Stimulated activated CD4-positive, alpha-beta T cell treated with anti-CD3 and anti-CD28 coated beads, Interleukin-1b, Interleukin-23, amount 100 ng/mL, for 24 hours (primary cell): ENCODE results near the gene GCHFR.

Experiments
- DNase-seq, 4 experiments: peaks; one replicate each; pipeline ENCODE4 v3.0.0-alpha.2; 2020; ENCODE audit warnings: low read depth in 4 of 4, low spot score in 1 of 4

Gene GCHFR

GRCh38 chr15:40754883-40755811 is 8.7 kb upstream of the GCHFR start, which contains the start of gene RMDN3:
Gene RMDN3 (minus strand): TSS chr15:40755254. CDS start chr15:40754783, 471 bp downstream.
- peak; percentile 87 to 92 (median 90) for DNase-seq

- DNase-seq = no peak
Observed at GRCh38 chr15:40755812-40756208, 8.1 kb upstream of the GCHFR start.

GRCh38 chr15:40756938-40757337 is 6.9 kb upstream of the GCHFR start:
- DNase-seq = no peak

GRCh38 chr15:40759961-40760360 is 3.9 kb upstream of the GCHFR start:
- DNase-seq = no peak

GRCh38 chr15:40762919-40763800 is 708 bp upstream of the GCHFR start:
- peak in 1 of 4 experiments; percentile 22 for DNase-seq

- no peak for DNase-seq
Observed at GRCh38 chr15:40764629-40765103, 798 bp downstream of the GCHFR start.

- DNase-seq = no peak
Observed at GRCh38 chr15:40766194-40766815, 2.4 kb downstream of the GCHFR start.

GRCh38 chr15:40766906-40767837 is 3.3 kb downstream of the GCHFR start:
- no peak for DNase-seq

- DNase-seq = no peak
Observed at GRCh38 chr15:40767838-40768500, 4.1 kb downstream of the GCHFR start.

- DNase-seq = no peak
Observed at GRCh38 chr15:40768521-40769273, 4.8 kb downstream of the GCHFR start.

- peak in 3 of 4 experiments; percentile 36 to 59 (median 55) for DNase-seq
Observed at GRCh38 chr15:40769274-40770146, 5.6 kb downstream of the GCHFR start, which contains the start of gene C15orf62. Gene C15orf62 (plus strand): TSS chr15:40769980. CDS start chr15:40770496, 516 bp downstream.

GRCh38 chr15:40770147-40770721 is 6.4 kb downstream of the GCHFR start:
- DNase-seq = no peak

GRCh38 chr15:40771242-40771641 is 7.4 kb downstream of the GCHFR start:
- DNase-seq = no peak

- no peak for DNase-seq
Observed at GRCh38 chr15:40772014-40772413, 8.1 kb downstream of the GCHFR start.

GRCh38 chr15:40773496-40773895 is 9.6 kb downstream of the GCHFR start:
- DNase-seq = no peak

- DNase-seq = no peak
Observed at GRCh38 chr15:40773902-40774301, 10.0 kb downstream of the GCHFR start.

GRCh38 chr15:40775007-40775406 is 11.1 kb downstream of the GCHFR start:
- DNase-seq = no peak
